ENCODE measurements around the gene UBE2O.

Gene UBE2O

DNA sequence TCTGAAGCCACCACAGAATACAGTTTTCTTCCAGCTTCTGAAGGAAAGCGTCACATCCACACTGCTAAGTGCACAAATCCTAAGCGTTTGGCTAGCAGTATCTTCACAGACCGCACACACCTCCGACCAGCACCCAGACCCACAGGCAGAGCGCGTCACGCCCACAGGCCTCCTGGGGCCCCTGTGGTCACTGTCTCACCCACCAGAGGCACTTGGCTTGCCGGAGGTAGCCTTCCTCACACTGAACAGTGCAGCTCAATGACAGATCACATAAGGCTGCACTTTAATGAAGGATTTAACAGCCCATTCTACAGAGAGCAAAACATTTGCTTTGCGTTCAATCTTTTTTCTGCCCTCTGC, 47.4 kb downstream of the UBE2O start:
- H3K4me2 ChIP-seq (ENCODE audit: low read length): no peak overlapping the region
- no peaks in the 10 kb centered on the region for H3K27me3 ChIP-seq (ENCODE audit: low read depth, low read length)
- H4K20me1 ChIP-seq (ENCODE audit: insufficient read depth, low read length): peaks cover 17% of the 10 kb centered on the region
- H3K36me3 ChIP-seq (replicated peaks; ENCODE audit: low read depth, low read length): peaks cover 16% of the 10 kb centered on the region
- no peak overlapping the region for H3K9ac ChIP-seq (ENCODE audit: low read length)
- TF ChIP-seq, protein P1, sequence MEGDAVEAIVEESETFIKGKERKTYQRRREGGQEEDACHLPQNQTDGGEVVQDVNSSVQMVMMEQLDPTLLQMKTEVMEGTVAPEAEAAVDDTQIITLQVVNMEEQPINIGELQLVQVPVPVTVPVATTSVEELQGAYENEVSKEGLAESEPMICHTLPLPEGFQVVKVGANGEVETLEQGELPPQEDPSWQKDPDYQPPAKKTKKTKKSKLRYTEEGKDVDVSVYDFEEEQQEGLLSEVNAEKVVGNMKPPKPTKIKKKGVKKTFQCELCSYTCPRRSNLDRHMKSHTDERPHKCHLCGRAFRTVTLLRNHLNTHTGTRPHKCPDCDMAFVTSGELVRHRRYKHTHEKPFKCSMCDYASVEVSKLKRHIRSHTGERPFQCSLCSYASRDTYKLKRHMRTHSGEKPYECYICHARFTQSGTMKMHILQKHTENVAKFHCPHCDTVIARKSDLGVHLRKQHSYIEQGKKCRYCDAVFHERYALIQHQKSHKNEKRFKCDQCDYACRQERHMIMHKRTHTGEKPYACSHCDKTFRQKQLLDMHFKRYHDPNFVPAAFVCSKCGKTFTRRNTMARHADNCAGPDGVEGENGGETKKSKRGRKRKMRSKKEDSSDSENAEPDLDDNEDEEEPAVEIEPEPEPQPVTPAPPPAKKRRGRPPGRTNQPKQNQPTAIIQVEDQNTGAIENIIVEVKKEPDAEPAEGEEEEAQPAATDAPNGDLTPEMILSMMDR (IDR thresholded peaks at IDR 0.05; ENCODE audit: low read depth, low read length): no peak
- TF ChIP-seq EZH2phosphoT487 (IDR thresholded peaks at IDR 0.05; ENCODE audit: low read depth): no peak
- no peaks in the 10 kb centered on the region for H3K9me3 ChIP-seq (ENCODE audit: insufficient read depth, low read length)
- H3K4me3 ChIP-seq (ENCODE audit: low read length): no peak overlapping the region
- H3K27ac ChIP-seq (ENCODE audit: low read length): no peak overlapping the region
- H3K79me2 ChIP-seq (ENCODE audit: low read length): peaks cover 16% of the 10 kb centered on the region
- H2AFZ ChIP-seq (ENCODE audit: low read depth, low read length): no peak overlapping the region
- H3K4me1 ChIP-seq (ENCODE audit: low read length): peaks cover 14% of the 10 kb centered on the region

DNA sequence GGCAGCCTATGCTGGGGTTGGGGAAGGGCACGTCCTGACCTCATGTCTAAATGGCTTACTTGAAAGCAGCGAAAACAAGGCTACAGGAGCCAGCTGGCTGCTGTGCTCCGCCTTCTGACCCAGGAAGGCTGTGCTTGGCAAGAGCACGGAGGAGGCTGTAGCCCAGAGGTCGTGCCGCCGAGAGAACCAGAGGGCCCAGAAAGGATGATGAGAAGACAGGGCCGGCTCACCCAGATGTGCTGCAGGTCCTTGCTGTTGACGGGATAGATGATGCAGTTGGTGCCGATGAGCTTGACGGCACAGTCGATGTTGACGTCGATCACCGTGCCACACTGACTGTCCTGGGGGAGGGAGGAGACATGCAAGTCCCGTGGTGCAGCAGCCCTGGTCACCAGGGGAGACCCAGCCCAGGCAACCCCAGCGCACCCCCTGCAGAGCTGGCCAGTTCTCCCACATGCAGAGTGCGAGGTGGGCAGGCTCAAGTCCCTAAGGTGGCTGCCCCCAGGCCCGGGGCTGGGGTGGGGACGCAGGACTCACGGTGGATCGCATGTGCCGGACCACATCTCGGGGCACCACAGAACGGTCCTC, 47.9 kb downstream of the UBE2O start:
- H4K20me1 ChIP-seq (ENCODE audit: insufficient read depth, low read length): peaks cover 17% of the 10 kb centered on the region
- no peaks in the 10 kb centered on the region for H3K9me3 ChIP-seq (ENCODE audit: insufficient read depth, low read length)
- H3K79me2 ChIP-seq (ENCODE audit: low read length): peaks cover 16% of the 10 kb centered on the region
- H3K4me1 ChIP-seq (ENCODE audit: low read length): peaks cover 14% of the 10 kb centered on the region
- no peak for TF ChIP-seq EZH2phosphoT487 (IDR thresholded peaks at IDR 0.05; ENCODE audit: low read depth)
- TF ChIP-seq, protein P1 (IDR thresholded peaks at IDR 0.05; ENCODE audit: low read depth, low read length): no peak
- H3K4me2 ChIP-seq (ENCODE audit: low read length): no peak overlapping the region
- H3K27ac ChIP-seq (ENCODE audit: low read length): no peak overlapping the region
- peaks cover 16% of the 10 kb centered on the region for H3K36me3 ChIP-seq (replicated peaks; ENCODE audit: low read depth, low read length)
- H3K9ac ChIP-seq (ENCODE audit: low read length): no peak overlapping the region
- H3K4me3 ChIP-seq (ENCODE audit: low read length): no peak overlapping the region
- no peak overlapping the region for H2AFZ ChIP-seq (ENCODE audit: low read depth, low read length)
- H3K27me3 ChIP-seq (ENCODE audit: low read depth, low read length): no peaks in the 10 kb centered on the region

DNA sequence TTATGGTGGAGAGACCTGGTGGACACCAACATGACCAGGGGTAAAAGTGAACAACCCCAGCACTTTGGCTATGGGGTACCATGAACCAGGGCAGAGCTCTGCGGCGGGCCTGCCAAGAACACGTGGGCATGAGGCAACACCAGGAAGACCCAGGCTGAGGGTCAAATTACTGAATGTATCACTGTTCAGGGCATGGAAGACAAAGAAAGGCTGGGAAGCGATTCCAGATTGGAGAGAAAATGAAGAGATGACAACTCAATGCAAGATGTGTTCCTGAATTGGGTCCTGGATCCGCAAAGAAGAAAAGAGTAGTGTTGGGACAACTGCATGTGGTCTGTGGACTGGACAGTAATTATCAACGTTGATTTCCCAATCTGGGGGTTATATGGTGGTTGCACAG, 48.7 kb downstream of the UBE2O start:
- Histone ChIP-seq H4K20me1 (ENCODE audit: insufficient read depth, low read length) (peaks cover 17% of the 10 kb centered on the region), H3K4me2 (ENCODE audit: low read length) (no peak overlapping the region), H3K79me2 (ENCODE audit: low read length) (peaks cover 16% of the 10 kb centered on the region), H3K4me3 (ENCODE audit: low read length) (no peak overlapping the region), H3K27me3 (ENCODE audit: low read depth, low read length) (no peaks in the 10 kb centered on the region), H2AFZ (ENCODE audit: low read depth, low read length) (no peak overlapping the region), H3K9me3 (ENCODE audit: insufficient read depth, low read length) (no peaks in the 10 kb centered on the region), H3K36me3 (replicated peaks; ENCODE audit: low read depth, low read length) (peaks cover 18% of the 10 kb centered on the region), H3K9ac (ENCODE audit: low read length) (no peak overlapping the region), H3K4me1 (ENCODE audit: low read length) (peaks cover 14% of the 10 kb centered on the region), H3K27ac (ENCODE audit: low read length) (no peak overlapping the region)
- TF ChIP-seq, protein P1 (IDR thresholded peaks at IDR 0.05; ENCODE audit: low read depth, low read length): no peak
- TF ChIP-seq EZH2phosphoT487 (IDR thresholded peaks at IDR 0.05; ENCODE audit: low read depth): no peak

DNA sequence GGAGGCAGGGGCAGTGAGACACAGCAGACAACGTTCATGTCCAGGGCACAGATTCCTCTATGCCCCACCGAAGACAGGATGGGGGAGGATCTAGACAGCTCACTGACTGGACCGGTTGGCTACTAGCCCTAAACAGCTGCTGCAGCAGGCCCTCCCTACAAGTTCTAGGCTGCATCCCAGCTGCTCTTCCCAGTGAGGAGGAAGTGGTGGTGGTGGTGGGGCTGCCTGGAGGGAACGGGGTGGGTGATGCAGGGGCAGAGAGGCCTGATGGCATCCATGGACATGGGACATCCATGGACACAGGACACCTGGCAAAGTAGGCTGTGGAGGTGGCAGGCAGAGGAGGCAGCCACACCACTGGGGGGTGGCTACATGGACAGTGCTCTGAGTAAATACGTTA, 50.2 kb downstream of the UBE2O start:
- H3K36me3 ChIP-seq (replicated peaks; ENCODE audit: low read depth, low read length): peaks cover 24% of the 10 kb centered on the region
- H4K20me1 ChIP-seq (ENCODE audit: insufficient read depth, low read length): peaks cover 10% of the 10 kb centered on the region
- no peak overlapping the region for H3K9ac ChIP-seq (ENCODE audit: low read length)
- H2AFZ ChIP-seq (ENCODE audit: low read depth, low read length): no peak overlapping the region
- H3K27me3 ChIP-seq (ENCODE audit: low read depth, low read length): no peaks in the 10 kb centered on the region
- H3K4me2 ChIP-seq (ENCODE audit: low read length): no peak overlapping the region
- TF ChIP-seq, protein P1 (IDR thresholded peaks at IDR 0.05; ENCODE audit: low read depth, low read length): no peak
- TF ChIP-seq EZH2phosphoT487 (IDR thresholded peaks at IDR 0.05; ENCODE audit: low read depth): no peak
- H3K79me2 ChIP-seq (ENCODE audit: low read length): peaks cover 9% of the 10 kb centered on the region
- H3K9me3 ChIP-seq (ENCODE audit: insufficient read depth, low read length): no peaks in the 10 kb centered on the region
- peaks cover 8% of the 10 kb centered on the region for H3K4me1 ChIP-seq (ENCODE audit: low read length)
- no peak overlapping the region for H3K4me3 ChIP-seq (ENCODE audit: low read length)
- no peak overlapping the region for H3K27ac ChIP-seq (ENCODE audit: low read length)
